Uterus (tissue), 4 donors: Measurements from ENCODE around the gene ACTL6A. TPM values are rescaled to one million over a fixed set of nuclear protein-coding genes. Genes with fewer than 3 reads are reported as not detected.

Experiments used
- DNase-seq, 2 donors: peaks; one replicate each; pipeline ENCODE4 v3.0.0-alpha.2; 2019 to 2020
- H3K27ac ChIP-seq, 2 donors: fragments of 200-600 bp; sonication (generic); 1 replicate in 1 of 2; 2 replicates in 1 of 2; pipeline ENCODE4 v1.5.1; 2016 to 2018
- H3K27me3 ChIP-seq, 2 donors: fragments of 200-600 bp; sonication (generic); one replicate each; pipeline ENCODE4 v1.5.1; 2018 to 2019; ENCODE audit warnings: control low read depth in 1 of 2
- H3K36me3 ChIP-seq, 2 donors: fragments of 200-600 bp; sonication (generic); one replicate each; pipeline ENCODE4 v1.5.1; 2019; ENCODE audit warnings: control low read depth in 1 of 2
- H3K4me1 ChIP-seq, 2 donors: fragments of 200-600 bp; sonication (generic); one replicate each; pipeline ENCODE4 v1.5.1; 2018 to 2019; ENCODE audit warnings: control low read depth in 1 of 2
- H3K4me3 ChIP-seq, 2 donors: fragments of 200-600 bp; sonication (generic); 1 replicate in 1 of 2; 2 replicates in 1 of 2; pipeline ENCODE4 v1.5.1; 2018 to 2019; ENCODE audit warnings: mild to moderate bottlenecking in 1 of 2
- H3K9me3 ChIP-seq, 2 donors: fragments of 200-600 bp; sonication (generic); one replicate each; pipeline ENCODE4 v1.5.1; 2019; ENCODE audit warnings: control low read depth in 1 of 2
- POLR2A ChIP-seq, 2 donors: fragments of 450-650 bp; IDR thresholded peaks; one replicate each; pipeline ENCODE4 v1.6.1; 2016; ENCODE audit warnings: antibody characterized with exemption in 2 of 2, mild to moderate bottlenecking in 1 of 2, moderate library complexity in 1 of 2
- intact Hi-C: fragments of 100-400 bp; cut with DNase I; formaldehyde crosslinking; loops from one replicate; pipeline ENCODE4 v1.15.1; 2023; ENCODE audit warnings: low total_unique reads
- total RNA-seq, 4 donors: library from RNA; depleted of rRNA in 3 of 4; stranded (reverse); fragments of >200 nt in 3 of 4; gene quantifications; one replicate each; pipeline versions ENCODE4 v1.1.0 to v1.2.4, GENCODE V29; 2014 to 2023
- TF ChIP-seq, protein P1 (sequence below), 4 experiments: fragments of 200-600 bp in 2 of 4; fragments of 450-650 bp in 2 of 4; sonication (generic) in 2 of 4; IDR thresholded peaks; one replicate each; pipeline ENCODE4 v1.5.1; 2016 to 2019; ENCODE audit warnings: antibody characterized with exemption in 4 of 4, mild to moderate bottlenecking in 2 of 4, moderate library complexity in 1 of 4
- donor health status: DM: yes; HTN: yes; CAD: no.

Gene ACTL6A
- total RNA-seq, 4 donors from 2014 or later, result 38.7 to 84.5 (median 51.2) TPM

DNA sequence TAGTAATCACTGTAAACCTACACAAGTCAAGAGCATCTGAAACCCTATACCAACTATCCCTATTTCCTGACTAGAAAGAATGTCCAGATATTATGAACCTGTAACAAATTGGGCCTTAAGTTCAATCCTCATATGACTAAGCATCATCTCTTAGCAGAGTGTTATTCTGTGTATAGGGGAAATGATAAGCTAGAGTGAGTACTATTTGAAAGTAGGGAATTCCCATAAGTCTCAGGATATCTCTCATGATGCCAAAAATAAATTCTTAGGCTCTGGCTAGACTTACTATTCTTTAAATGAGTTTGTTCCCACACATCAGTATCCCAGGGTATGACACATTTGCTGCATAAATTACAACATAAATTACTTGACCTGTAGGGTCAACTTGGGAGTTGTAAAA, 26.4 kb downstream of the ACTL6A start:
- Histone ChIP-seq H3K27me3 (no peaks in the 10 kb centered on the region), H3K4me1 (no peaks in the 10 kb centered on the region), H3K27ac (no peak overlapping the region), H3K9me3 (no peaks in the 10 kb centered on the region), H3K4me3 (no peak overlapping the region), H3K36me3 (no peaks in the 10 kb centered on the region)
- intact Hi-C loops, result no loop called here
- no peak for TF ChIP-seq POLR2A (IDR thresholded peaks at IDR 0.05)
- TF ChIP-seq, protein P1, sequence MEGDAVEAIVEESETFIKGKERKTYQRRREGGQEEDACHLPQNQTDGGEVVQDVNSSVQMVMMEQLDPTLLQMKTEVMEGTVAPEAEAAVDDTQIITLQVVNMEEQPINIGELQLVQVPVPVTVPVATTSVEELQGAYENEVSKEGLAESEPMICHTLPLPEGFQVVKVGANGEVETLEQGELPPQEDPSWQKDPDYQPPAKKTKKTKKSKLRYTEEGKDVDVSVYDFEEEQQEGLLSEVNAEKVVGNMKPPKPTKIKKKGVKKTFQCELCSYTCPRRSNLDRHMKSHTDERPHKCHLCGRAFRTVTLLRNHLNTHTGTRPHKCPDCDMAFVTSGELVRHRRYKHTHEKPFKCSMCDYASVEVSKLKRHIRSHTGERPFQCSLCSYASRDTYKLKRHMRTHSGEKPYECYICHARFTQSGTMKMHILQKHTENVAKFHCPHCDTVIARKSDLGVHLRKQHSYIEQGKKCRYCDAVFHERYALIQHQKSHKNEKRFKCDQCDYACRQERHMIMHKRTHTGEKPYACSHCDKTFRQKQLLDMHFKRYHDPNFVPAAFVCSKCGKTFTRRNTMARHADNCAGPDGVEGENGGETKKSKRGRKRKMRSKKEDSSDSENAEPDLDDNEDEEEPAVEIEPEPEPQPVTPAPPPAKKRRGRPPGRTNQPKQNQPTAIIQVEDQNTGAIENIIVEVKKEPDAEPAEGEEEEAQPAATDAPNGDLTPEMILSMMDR (IDR thresholded peaks at IDR 0.05), result no peak
- DNase-seq, result no peak

DNA sequence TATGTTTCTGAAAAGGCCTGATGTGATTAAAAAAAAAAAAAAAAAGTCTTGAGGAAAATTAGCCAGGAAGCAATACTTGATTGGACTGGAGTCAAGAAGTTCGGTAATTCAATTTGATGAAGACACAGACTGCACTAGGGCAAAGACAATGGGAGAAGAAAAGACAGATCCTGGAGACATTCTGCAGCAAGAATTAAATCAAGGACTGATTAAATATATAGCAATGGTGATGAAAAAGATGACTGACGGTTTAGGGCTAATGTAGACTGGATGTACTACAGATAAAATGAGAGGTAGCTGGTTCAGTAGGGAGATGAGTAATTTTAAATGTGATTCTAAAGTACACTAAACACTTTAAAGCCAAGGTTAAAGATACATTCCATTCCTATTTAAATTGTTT, 27.9 kb downstream of the ACTL6A start:
- no peaks in the 10 kb centered on the region for H3K9me3 ChIP-seq
- H3K36me3 ChIP-seq, result no peaks in the 10 kb centered on the region
- no peak overlapping the region for H3K4me3 ChIP-seq
- intact Hi-C loops, result no loop called here
- no peak overlapping the region for H3K27ac ChIP-seq
- H3K4me1 ChIP-seq, result no peaks in the 10 kb centered on the region
- DNase-seq, result no peak
- TF ChIP-seq, protein P1 (IDR thresholded peaks at IDR 0.05), result no peak
- no peak for TF ChIP-seq POLR2A (IDR thresholded peaks at IDR 0.05)
- H3K27me3 ChIP-seq, result no peaks in the 10 kb centered on the region

DNA sequence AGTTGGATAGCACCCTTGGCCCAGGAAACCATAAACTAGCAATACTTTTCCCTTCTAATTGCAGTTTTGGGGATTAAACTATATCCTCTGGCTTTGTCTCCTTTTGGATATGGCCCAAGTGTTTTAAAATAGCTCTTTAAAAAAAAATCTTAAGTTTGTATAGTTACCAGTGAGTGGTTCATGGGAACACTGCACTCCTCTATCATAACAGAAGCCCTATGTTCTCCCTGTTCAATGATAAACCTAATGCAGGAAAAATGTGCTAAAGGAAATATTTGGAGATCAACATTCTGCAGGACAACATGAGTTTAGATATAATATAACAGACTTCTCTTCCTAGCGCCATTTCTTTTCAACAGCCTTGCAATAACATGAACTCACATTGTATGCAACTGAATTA, 28.6 kb downstream of the ACTL6A start:
- no peak for TF ChIP-seq POLR2A (IDR thresholded peaks at IDR 0.05)
- TF ChIP-seq, protein P1 (IDR thresholded peaks at IDR 0.05), result no peak
- Histone ChIP-seq H3K27me3 (no peaks in the 10 kb centered on the region), H3K9me3 (no peaks in the 10 kb centered on the region), H3K4me3 (no peak overlapping the region), H3K36me3 (no peaks in the 10 kb centered on the region), H3K27ac (no peak overlapping the region), H3K4me1 (no peaks in the 10 kb centered on the region)
- no peak for DNase-seq
- intact Hi-C loops, result no loop called here

DNA sequence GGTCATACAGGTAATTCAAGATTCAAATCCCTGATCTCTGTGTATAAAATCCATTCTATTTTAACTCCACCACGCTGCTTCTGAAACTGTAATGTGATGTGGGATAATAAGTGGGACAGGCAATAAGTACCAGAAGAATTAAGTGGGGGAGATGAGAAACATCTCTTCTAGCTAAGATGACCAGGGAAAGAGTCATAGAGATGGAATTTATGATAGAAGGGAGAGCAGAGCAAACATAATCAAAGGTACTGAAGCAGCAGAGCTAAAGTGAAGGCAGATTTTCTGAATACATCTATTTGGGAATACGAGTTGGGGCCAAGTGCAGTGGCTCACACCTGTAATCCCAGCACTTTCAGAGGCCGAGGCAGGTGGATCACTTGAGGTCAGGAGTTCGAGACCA, 36.8 kb downstream of the ACTL6A start:
- intact Hi-C loops, result no loop called here
- no peak for TF ChIP-seq POLR2A (IDR thresholded peaks at IDR 0.05)
- TF ChIP-seq, protein P1 (IDR thresholded peaks at IDR 0.05), result no peak
- H3K27ac ChIP-seq, result no peak overlapping the region
- no peaks in the 10 kb centered on the region for H3K36me3 ChIP-seq
- no peaks in the 10 kb centered on the region for H3K27me3 ChIP-seq
- no peak for DNase-seq
- H3K9me3 ChIP-seq, result no peaks in the 10 kb centered on the region
- no peak overlapping the region for H3K4me3 ChIP-seq
- H3K4me1 ChIP-seq, result peaks cover 0 to 9% of the 10 kb centered on the region in 2 donors

DNA sequence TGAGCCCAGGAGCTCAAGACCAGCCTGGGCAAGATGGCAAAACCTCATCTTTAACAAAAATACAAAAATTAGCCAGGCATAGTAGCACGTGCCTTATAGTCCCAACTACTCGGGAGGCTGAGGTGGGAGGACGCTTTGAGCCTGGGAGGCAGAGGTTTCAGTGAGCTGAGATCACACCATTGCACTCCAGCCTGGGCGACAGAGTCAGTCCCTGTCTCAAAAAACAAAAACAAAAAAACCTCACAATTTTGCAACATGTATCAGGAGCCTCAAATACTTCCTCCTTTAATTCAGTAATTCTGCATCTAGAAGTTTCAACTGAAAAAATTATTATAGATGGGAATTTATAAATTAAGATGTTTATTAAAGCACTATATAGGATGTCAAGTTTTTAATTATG, 40.6 kb downstream of the ACTL6A start:
- TF ChIP-seq, protein P1 (IDR thresholded peaks at IDR 0.05), result no peak
- no peak for TF ChIP-seq POLR2A (IDR thresholded peaks at IDR 0.05)
- DNase-seq, result no peak
- Histone ChIP-seq H3K27ac (no peak overlapping the region), H3K4me3 (peak overlapping the region in 1 of 2 donors; percentile 94), H3K9me3 (no peaks in the 10 kb centered on the region), H3K4me1 (peaks cover 0 to 12% of the 10 kb centered on the region in 2 donors), H3K27me3 (no peaks in the 10 kb centered on the region), H3K36me3 (no peaks in the 10 kb centered on the region)
- intact Hi-C loops, result no loop called here
